DMS114 treated with DMSO at 0.1 percent for 48 hours (cell line): ENCODE measurements around the gene ACOXL.
"Not testable (repeated sequence)": the region's sequence is repeated elsewhere in the genome, so short reads cannot be mapped to it uniquely, and the experiment has no call there.

ENCODE experiments used
- DNase-seq: peaks from one replicate; lab custom pipeline; 2025; ENCODE audit not compliant: unreplicated experiment; lab: John Stamatoyannopoulos, UW

Gene ACOXL

GRCh38 chr2:110852541-110853263 is 120.3 kb downstream of the ACOXL start:
- DNase-seq, result no peak

GRCh38 chr2:110853516-110853915 is 121.1 kb downstream of the ACOXL start:
- no peak for DNase-seq

- no peak for DNase-seq
These were observed 121.6 kb downstream of the ACOXL start for GRCh38 chr2:110853948-110854347.

GRCh38 chr2:110854355-110855081 is 122.1 kb downstream of the ACOXL start:
- no peak for DNase-seq

GRCh38 chr2:110855841-110856240 is 123.5 kb downstream of the ACOXL start:
- DNase-seq, result not testable (repeated sequence)

- DNase-seq, result no peak
These were observed 125.9 kb downstream of the ACOXL start for GRCh38 chr2:110858135-110858725.

GRCh38 chr2:110858993-110859701 is 126.8 kb downstream of the ACOXL start:
- DNase-seq, result no peak

GRCh38 chr2:110860630-110861029 is 128.3 kb downstream of the ACOXL start:
- DNase-seq, result no peak

- no peak for DNase-seq
These were observed 129.4 kb downstream of the ACOXL start for GRCh38 chr2:110861616-110862260.

- no peak for DNase-seq
These were observed 131.4 kb downstream of the ACOXL start for GRCh38 chr2:110863726-110864125.

GRCh38 chr2:110864176-110864575 is 131.8 kb downstream of the ACOXL start:
- DNase-seq, result no peak

- DNase-seq, result no peak
These were observed 132.4 kb downstream of the ACOXL start for GRCh38 chr2:110864731-110865130.

- DNase-seq, result no peak
These were observed 132.8 kb downstream of the ACOXL start for GRCh38 chr2:110865188-110865587.

GRCh38 chr2:110866045-110866444 is 133.7 kb downstream of the ACOXL start:
- no peak for DNase-seq

- no peak for DNase-seq
These were observed 134.1 kb downstream of the ACOXL start for GRCh38 chr2:110866466-110866865.

- no peak for DNase-seq
These were observed 134.7 kb downstream of the ACOXL start for GRCh38 chr2:110867078-110867477.

GRCh38 chr2:110868971-110869370 is 136.6 kb downstream of the ACOXL start:
- no peak for DNase-seq

- DNase-seq, result no peak
These were observed 137.4 kb downstream of the ACOXL start for GRCh38 chr2:110869472-110870446.

- DNase-seq, result no peak
These were observed 138.2 kb downstream of the ACOXL start for GRCh38 chr2:110870545-110870944.

GRCh38 chr2:110871637-110872036 is 139.3 kb downstream of the ACOXL start:
- no peak for DNase-seq
